ENCODE results near the gene DUSP22.
"Not testable (repeated sequence)": the region's sequence is repeated elsewhere in the genome, so short reads cannot be mapped to it uniquely, and the experiment has no call there.

Gene DUSP22

DNA sequence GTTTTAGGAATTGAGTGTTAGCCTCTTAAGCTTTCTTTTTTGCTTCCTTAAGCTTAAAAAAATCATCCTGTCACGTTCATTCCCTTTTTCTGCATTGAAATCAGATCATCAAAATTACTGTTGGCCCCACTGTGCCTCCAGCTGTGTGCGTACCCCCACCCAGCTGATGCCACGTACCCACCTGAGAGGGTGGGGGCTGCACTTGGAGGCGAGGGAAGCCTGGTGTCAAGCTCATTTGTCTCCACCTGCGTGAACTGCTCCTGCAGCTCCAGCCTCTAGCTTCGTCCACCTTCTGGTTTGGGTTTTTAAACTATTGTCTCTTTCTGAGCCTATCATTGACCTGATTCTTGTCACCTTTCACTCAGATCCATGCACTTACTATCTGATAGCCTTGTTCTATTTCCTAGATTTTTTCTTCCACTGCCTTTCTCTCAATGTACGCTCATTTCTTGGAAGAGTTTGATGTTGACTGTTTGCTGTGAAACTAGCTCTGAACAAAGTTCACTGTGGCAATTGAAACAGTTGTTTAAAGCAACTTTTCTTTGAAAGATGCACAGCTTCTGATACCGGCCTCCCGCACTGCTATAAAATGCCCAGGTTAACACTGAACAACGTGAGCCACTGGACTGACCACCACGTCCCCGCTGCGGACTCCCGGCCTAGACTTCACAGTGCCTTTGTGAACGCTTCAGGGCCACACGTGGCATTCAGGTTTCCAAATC, 69.3 kb downstream of the DUSP22 start:
- in situ Hi-C loops (cut with HindIII; ENCODE audit: low sequenced_read_pairs), result no loop called here

DNA sequence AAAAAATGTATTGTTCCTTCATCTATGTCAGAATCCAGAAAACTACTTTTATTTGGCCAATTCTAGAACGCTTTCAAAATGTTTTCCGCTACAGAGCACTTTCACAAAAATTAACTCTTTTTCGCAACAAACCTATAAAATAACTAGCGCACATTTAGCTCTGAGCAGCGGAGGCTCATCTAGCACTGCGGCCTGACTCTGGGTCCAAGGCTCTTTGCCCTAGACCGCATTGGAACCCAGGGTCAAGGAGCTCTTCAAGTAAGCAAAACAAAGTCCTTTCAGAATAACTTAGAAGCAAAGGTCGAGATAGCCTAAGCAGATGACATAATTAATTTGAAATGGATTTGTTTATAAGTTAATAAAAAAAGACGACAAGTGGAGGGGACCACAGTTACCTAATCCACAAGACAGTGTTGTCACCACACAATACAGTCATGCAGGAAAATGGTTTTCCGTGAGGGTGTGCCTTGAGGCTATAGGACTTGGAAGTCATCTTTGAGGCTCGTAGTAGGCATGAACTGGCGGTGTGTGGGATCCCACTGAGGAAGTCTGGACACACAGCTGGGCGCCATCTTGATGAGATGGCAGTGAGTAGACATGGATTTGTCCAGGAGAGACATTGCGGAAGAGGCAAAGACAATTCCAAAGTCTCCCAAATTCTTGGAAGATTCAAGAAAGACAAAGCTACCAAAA, 70.1 kb downstream of the DUSP22 start:
- in situ Hi-C loops (cut with HindIII; ENCODE audit: low sequenced_read_pairs), result no loop called here

DNA sequence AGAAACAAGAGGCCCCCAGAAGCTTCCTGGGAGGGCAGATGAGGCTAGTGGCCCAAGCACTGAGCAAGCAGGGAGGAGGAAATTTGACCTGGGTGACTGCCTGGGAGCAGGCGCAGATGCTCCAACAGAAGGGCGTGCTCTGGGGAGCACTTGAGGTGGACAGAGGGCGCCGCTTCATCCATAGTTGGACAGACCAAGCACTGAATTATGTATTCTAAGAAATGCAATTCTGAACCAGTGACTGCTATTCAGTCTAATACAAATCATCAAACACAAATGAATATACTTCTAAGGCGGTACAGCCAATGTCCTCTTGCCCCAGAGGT, 70.6 kb downstream of the DUSP22 start:
- in situ Hi-C loops (cut with HindIII; ENCODE audit: low sequenced_read_pairs), result no loop called here

DNA sequence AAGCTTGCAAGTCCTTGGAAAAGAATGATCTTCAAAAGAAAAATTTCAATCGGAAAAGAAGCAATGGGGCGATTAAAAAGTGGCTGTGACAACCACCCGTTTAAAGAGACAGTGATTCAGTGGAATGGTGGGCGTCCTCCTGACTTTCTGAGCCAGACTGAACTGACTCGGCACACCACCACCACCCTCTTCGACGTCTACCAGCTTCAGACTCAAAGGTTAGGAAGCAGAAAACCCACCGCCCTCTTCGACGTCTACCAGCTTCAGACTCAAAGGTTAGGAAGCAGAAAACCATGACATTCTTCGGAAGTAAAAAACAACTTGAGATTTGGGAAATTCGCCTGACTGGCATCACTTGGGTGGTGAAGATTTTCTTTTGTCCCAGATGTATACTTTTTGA, 71.0 kb downstream of the DUSP22 start:
- in situ Hi-C loops (cut with HindIII; ENCODE audit: low sequenced_read_pairs), result no loop called here

DNA sequence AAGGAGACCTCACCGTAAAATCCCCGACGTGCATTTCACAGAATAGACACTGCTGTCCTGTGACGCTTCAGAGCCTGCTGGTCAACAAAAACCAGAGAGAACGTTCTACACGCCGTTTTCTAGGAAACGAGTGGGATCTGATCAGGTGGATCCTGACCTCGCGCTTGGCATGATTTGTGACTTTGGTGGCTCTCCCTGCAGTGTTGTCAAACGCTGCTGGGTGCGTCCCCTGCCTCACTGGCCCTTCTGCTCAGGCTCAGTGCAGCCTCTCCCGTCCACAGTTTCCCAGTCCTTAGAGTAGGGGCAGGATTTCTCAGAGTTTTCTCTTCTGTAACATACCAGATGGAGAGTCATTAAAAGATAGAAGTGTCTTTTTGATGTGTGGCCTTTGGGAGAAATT, 71.6 kb downstream of the DUSP22 start:
- in situ Hi-C loops (cut with HindIII; ENCODE audit: low sequenced_read_pairs), result no loop called here

DNA sequence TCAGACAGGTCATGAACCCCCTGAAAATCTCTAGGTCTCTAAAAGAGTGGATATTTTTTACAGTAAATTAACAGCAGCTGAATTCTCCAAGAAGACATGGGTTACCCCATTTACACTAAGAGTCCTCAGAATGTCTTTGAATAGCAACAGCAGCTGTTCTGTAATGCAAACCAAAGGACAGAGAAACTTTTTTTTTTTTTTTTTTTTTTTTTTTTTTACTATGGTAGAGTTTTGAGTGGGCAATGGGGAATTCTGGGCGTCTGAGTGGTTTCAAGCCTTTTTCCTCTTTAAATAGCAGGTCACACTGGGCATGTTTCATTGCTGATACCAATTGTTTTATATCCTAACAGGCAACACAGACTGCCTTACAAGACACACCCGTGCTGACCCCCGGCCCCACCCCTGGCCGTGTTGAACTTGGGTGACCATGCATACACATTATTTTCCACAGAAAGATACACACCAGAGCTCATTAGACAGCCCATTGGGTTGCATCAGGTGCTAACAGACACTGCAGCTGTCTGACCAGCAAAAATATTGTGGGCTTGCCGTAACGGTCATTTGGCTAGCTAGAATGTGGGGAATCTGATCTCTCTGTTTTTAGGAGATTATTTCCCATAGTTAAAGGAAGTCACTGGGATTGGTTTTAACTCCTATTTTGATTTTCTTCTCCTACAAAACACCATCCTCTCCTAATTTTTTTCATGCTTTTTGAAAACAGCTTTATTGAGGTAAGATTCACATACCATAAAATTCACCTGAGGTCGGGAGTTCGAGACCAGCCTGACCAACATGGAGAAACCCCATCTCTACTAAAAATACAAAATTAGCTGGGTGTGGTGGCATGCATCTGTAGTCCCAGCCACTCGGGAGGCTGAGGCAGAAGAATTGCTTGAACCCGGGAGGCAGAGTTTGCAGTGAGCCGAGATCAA, 72.6 kb downstream of the DUSP22 start:
- in situ Hi-C loops (cut with HindIII; ENCODE audit: low sequenced_read_pairs), result no loop called here

DNA sequence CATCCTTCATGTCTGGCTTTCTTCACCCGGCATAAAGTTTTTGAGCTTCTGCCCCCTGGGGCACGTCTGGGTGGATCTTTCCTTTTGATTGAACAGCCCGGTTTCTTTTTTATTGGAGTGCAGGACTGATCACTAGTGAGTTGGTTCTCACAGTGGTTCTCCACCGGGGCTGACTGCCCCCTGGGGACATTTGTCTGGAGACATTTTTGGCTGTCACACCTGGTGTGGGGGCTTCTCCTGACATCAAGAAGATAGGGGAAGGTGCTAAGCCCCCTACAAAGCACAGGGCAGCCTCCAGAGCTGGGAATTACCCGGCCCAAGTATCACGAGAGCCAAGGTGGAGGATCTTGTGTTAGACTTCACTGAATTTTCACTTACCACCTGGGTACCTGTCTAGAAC, 73.5 kb downstream of the DUSP22 start:
- in situ Hi-C loops (cut with HindIII; ENCODE audit: low sequenced_read_pairs), result no loop called here

DNA sequence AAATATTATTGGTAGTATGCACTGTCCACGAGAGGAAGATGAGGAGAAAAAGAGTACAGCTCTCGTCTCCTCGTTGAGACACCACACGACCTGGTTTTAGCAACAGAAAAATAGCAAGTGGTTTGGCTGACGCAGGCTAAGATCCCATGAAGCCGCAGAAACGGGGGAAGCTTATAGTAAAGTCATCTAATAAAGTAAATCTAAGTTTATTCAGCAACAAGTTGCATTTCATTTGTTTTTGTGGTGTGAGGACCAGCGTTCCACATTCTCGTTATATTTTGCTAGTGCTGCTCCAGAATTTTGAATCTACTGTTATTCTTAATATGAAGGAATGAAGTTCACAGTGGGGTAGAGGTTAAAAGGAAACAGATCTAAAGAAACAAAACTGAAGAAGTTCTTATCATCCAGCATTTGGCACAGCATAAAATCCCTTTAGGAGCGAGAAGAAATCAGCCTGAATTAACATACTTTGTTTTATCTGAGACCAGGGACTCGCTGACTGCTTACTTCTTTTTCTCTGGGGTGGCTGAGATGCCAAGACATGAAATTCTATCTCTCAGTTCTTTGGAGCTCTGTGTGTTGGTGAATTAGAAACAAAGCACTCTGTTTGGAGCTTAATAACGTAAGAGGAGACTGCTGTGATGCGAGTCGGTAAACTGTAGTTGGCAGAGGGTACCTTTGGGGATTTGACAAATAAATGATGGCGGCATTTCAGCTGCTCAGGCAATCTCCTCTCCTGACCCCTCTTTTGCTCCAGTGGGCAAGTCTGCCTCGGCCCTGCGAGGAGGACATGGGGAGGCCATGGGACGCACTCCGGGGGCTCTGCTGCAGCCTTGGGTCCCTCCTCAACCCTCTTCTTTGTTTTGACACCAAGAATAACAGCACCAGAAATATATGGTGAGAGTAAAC, 74.4 kb downstream of the DUSP22 start:
- in situ Hi-C loops (cut with HindIII; ENCODE audit: low sequenced_read_pairs), result no loop called here

DNA sequence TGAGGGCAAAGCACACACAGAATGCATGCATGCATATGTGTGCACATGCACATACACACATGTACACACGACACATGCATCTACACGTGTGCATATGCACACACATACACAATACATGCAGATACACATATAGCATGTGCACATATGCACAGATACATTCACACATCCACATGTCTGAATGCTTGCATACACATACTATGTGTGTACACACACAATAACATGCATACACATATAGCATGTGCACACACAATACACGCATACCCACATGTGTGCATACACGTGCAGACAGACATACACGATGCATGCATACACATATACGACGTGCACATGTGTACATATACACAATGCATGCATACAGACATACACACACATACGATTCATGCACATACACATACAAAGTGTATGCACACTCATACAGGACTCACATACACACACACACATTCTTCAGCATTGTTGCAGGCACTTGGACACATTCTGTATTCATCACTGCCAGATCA, 75.1 kb downstream of the DUSP22 start:
- in situ Hi-C loops (cut with HindIII; ENCODE audit: low sequenced_read_pairs), result no loop called here

DNA sequence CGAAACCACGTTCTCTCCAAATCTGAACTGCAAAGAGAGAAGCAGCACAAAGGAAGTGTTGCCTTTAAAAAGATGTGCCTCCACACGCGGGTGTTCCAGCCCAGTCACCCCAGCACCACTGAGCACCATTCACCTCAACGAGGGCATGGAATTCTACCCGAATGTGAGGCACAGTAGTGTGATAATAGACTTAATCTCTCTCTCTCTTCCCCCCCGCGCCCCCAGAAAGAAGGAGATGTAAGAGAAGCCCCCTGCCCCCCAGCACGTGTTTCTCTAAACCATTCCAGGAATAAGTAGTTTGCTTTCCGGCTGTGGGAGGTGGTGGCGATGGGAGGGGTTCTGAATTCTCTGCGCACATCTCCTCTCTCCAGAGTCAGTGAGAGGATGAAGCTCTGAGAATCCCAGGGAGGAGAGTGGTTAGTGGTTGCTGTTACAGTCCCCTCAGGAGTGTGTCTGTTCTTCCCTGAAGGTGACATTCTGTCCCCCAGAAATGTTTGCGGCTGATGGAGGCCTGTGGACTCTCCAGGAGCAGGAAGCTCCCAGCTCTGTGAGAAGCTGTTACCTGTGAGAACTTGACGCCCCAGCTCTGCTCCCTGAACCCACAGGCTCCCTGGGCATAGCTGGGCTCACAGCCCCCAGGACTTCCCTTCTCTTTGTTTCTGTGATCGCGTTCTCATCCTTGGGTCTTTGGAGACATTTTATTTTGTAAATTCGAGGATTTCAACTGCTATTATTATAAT, 75.8 kb downstream of the DUSP22 start:
- in situ Hi-C loops (cut with HindIII; ENCODE audit: low sequenced_read_pairs), result no loop called here

DNA sequence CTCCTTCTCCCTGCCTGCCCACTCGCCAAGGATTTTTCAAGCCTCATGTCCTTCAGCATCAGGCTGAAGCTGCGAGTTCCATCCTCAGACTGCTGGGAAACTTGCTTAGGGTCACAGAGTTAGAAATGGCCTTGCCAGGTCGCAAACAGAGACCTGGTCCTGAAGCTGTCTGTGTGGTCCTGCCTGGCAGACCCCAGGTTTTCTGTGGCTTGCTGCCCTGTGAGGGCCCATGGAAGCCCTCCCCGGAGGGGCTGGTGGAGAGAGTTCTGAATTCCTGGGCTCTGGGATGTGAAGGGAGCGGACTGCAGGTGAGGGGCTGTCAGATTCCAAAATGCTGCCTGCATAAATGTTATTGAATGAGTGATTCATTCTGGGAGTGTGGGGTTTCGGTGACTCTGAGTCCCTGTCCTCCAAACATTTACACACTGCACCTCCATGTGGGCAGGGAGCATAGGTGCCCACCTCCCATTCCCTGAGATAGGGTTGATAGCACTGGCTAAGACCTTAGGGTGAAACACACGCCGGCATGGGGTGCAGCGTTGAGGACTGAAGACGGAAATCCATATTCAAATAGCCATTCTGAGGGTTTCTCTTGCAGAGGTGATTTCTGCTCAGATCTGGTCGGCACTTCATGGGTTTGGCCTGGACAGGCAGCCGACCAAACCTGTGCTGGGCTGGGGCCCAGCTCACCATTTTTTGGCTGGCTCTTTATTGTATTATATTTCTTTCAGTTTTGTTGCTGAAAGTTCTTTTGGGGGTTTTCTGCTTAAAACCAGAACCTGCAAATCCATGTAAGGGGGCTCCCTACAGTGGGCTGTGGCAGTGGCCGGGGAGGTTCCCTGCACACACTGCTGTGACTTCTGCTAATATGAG, 77.5 kb downstream of the DUSP22 start:
- in situ Hi-C loops (cut with HindIII; ENCODE audit: low sequenced_read_pairs), result no loop called here

DNA sequence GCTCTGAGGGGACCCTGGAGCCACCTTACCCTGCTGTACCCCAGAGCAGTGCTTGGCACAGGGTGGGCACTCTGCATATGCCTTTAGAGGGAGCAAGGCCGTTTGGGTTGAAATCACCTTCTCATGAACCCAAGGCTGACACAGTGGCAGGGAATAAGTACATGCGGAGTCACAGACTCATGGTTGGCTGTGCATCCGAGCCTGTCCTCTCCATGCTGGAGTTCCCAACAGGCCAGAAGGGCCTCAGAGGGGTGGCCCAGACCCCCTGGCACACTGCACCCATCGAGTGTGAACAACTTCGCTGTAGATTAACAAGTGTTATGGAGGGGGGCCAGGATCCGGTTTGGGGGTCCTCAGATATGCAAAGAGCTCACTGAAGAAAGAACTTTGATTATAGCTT, 78.3 kb downstream of the DUSP22 start:
- in situ Hi-C loops (cut with HindIII; ENCODE audit: low sequenced_read_pairs), result no loop called here

DNA sequence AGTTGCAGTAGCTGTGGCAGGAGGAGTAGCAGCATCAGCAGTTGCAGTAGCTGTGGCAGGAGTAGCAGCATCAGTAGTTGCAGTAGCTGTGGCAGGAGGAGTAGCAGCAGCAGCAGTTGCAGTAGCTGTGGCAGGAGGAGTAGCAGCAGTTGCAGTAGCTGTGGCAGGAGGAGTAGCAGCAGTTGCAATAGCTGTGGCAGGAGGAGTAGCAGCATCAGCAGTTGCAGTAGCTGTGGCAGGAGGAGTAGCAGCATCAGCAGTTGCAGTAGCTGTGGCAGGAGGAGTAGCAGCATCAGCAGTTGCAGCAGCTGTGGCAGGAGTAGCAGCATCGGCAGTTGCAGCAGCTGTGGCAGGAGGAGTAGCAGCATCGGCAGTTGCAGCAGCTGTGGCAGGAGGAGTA, 79.6 kb downstream of the DUSP22 start:
- in situ Hi-C loops (cut with HindIII; ENCODE audit: low sequenced_read_pairs), result not testable (repeated sequence)

DNA sequence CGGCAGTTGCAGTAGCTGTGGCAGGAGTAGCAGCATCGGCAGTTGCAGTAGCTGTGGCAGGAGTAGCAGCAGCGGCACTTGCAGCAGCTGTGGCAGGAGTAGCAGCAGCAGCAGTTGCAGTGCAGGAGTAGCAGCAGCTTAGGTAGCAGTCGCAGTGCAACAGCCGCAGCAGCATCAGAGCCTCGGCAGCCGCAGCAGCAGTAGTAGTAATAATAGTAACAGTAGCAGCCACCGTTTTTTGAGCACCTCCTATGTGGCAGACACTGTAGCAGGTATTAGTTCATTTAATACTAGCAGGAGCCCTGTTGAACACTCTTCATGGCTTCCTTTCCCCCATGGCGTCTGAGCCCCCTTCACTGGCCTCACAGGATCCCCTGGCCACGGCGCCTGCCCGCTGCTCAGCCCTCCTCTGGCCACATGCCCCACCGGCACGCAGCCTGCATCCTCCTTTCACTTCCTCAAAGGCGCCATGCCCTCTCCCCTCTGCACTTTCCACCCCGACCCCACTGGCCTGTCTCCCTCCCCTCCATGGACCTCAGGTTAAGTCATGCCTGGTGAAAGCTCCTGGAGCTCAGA, 80.1 kb downstream of the DUSP22 start:
- in situ Hi-C loops (cut with HindIII; ENCODE audit: low sequenced_read_pairs), result no loop called here

DNA sequence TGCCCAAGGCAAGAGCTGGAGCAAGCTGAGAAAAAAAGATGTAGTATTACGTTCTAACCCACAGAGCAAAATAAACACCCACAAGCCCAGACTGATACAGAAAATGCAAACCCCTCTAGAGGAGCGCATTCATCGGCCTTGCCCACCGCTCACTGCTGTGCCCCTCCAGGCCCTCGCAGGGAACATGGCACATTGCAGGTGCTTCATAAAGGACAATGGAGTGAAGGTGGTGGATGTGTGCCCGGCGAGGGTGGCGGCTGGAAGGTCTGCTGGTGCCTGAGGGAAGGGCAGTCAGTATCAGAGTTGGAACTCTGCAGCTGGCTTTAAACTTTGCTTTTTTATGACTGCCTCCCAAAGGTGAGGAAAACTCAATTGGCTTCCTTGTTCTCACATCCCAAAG, 80.7 kb downstream of the DUSP22 start:
- in situ Hi-C loops (cut with HindIII; ENCODE audit: low sequenced_read_pairs), result no loop called here

DNA sequence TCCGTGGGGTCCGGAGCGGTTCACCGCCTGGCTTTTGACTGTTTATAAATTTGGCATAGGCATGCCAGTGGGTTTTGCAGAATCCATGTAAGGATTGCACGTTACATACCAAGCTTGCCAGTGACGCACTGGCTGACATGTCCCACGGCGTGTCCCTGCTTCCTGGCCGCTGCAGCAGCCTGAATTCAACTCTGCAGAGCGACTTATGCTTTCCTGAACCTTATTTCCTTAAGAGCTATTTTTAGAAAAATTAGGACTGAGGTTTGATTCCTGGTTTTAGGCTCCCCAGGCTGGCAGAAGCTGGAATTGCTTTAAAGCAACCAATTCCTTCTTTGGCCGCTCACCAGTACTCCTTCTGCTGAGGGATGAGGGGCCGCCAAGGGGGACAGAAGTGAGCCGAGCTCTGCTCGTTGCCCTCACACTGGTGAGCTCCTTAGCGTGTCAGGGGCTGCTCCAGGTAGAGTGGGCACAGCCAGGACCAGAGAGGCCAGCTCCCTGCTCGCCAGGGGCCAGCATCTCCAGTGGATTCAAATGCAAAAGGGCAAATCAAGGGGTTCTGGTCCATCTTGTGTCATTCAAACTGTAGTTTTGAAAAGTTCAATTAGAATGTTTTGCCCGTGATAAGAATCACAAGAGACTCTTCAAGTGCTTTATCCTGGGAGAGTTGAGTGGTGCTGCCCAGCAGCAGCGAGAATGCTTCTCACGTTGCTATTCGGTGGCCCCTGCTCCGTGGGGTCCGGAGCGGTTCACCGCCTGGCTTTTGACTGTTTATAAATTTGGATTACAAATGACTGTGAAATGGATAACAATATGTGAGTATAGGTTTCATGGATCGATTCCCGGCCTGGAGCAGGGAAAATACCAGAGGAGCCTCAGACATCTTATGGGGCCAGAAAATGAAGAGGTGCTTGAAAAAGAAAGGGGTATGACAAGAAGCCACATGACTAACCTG, 81.8 kb downstream of the DUSP22 start:
- in situ Hi-C loops (cut with HindIII; ENCODE audit: low sequenced_read_pairs), result no loop called here

DNA sequence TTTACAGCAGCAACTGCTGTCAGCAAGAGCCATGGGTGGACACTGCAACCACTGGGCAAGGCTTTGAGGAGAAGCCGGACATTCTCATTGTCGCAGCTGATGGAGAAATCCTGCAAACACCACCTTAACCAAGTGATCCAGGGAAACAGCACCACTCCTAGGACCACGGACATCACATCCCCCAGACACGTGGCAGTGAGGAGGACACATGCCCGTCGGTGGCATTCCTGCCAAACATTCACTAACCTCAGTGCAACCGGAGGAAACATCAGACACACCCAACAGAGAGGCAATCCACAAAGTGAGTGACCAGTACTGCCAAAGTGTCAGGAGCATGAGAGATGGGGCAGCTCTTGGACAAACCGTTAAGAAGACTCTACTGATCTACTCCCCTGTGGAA, 82.7 kb downstream of the DUSP22 start:
- in situ Hi-C loops (cut with HindIII; ENCODE audit: low sequenced_read_pairs), result no loop called here
